ENCODE measurements around the gene ATRAID. TPM values are rescaled to one million over a fixed set of nuclear protein-coding genes. Genes with fewer than 3 reads are reported as not detected.

ATRAID gene
- total and polyA plus RNA-seq, 4 donors, result 90.0 to 204 (median 122) TPM

DNA sequence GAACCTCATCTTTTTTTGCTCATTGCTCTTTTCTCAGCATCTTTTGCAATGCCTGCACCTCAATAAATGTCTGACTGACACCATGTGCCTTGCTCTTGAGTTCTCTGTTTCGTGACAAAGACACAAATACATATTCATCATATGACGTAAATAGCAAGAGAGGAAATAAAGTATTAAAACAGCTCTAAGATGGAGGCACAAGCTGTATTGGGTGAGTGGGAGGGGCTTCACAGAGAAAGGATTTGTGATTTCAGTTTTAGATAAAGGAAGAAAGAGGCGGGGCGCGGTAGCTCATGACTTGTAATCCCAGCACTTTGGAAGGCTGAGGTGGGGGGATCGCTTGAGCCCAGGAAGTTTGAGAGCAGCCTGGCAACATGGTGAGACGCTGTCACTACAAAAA lies 8.2 kb downstream of the ATRAID start:
- Histone ChIP-seq H3K4me3 (no peak overlapping the region), H3K9ac (ENCODE audit: insufficient read depth in 1 of 2, low read length in 2 of 2) (no peak overlapping the region), H3K4me1 (ENCODE audit: control insufficient read depth in 5 of 5, insufficient read depth in 5 of 5, low read length in 5 of 5) (peaks cover 0 to 11% (median 3%) of the 10 kb centered on the region in 5 donors), H3K27me3 (ENCODE audit: control insufficient read depth in 3 of 3, insufficient read depth in 3 of 3, low read length in 2 of 3) (no peaks in the 10 kb centered on the region), H3K9me3 (ENCODE audit: control insufficient read depth in 4 of 4, insufficient read depth in 3 of 4, low read length in 3 of 4) (no peaks in the 10 kb centered on the region), H3K27ac (ENCODE audit: low read depth in 1 of 2, low read length in 1 of 2) (no peak overlapping the region), H3K36me3 (ENCODE audit: control insufficient read depth in 4 of 4, insufficient read depth in 4 of 4, low read length in 4 of 4) (peaks cover 8 to 36% (median 25%) of the 10 kb centered on the region in 4 donors)
- TF ChIP-seq, protein P1, sequence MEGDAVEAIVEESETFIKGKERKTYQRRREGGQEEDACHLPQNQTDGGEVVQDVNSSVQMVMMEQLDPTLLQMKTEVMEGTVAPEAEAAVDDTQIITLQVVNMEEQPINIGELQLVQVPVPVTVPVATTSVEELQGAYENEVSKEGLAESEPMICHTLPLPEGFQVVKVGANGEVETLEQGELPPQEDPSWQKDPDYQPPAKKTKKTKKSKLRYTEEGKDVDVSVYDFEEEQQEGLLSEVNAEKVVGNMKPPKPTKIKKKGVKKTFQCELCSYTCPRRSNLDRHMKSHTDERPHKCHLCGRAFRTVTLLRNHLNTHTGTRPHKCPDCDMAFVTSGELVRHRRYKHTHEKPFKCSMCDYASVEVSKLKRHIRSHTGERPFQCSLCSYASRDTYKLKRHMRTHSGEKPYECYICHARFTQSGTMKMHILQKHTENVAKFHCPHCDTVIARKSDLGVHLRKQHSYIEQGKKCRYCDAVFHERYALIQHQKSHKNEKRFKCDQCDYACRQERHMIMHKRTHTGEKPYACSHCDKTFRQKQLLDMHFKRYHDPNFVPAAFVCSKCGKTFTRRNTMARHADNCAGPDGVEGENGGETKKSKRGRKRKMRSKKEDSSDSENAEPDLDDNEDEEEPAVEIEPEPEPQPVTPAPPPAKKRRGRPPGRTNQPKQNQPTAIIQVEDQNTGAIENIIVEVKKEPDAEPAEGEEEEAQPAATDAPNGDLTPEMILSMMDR (IDR thresholded peaks at IDR 0.05; ENCODE audit: control extremely low read depth, extremely low read depth), result no peak
- no peak for DNase-seq
- no peak for ATAC-seq (ENCODE audit: insufficient read depth, low FRiP score)
- WGBS, 2 donors, result 96 to 97% methylated on average over 7 of the region's 7 CpGs

DNA sequence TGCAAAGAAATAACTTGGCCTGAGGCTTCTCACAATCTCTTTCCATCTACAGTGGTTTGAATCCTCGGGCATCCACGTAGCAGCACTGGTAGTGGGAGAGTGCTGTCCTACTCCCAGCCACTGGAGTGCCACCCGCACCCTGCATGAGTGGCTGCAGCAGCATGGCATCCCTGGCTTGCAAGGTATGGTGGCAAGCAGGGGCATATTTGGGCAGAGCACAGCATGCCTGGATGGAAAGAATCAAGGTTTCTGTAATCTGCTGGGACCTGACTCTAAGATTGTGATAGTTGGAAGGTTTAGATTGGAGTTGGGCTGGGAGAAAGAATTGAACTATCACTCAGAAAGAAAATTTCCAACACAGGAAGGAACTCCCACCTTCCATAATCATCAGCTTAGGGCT lies 9.3 kb downstream of the ATRAID start:
- WGBS, 2 donors, result 95 to 100% methylated on average over 3 of the region's 3 CpGs
- ATAC-seq (ENCODE audit: insufficient read depth, low FRiP score), result no peak
- H3K27me3 ChIP-seq (ENCODE audit: control insufficient read depth in 3 of 3, insufficient read depth in 3 of 3, low read length in 2 of 3), result no peaks in the 10 kb centered on the region
- H3K27ac ChIP-seq (ENCODE audit: low read depth in 1 of 2, low read length in 1 of 2), result no peak overlapping the region
- DNase-seq, result no peak
- peaks cover 0 to 11% (median 3%) of the 10 kb centered on the region in 5 donors for H3K4me1 ChIP-seq (ENCODE audit: control insufficient read depth in 5 of 5, insufficient read depth in 5 of 5, low read length in 5 of 5)
- H3K9ac ChIP-seq (ENCODE audit: insufficient read depth in 1 of 2, low read length in 2 of 2), result no peak overlapping the region
- H3K36me3 ChIP-seq (ENCODE audit: control insufficient read depth in 4 of 4, insufficient read depth in 4 of 4, low read length in 4 of 4), result peaks cover 9 to 38% (median 32%) of the 10 kb centered on the region in 4 donors
- no peak overlapping the region for H3K4me3 ChIP-seq
- H3K9me3 ChIP-seq (ENCODE audit: control insufficient read depth in 4 of 4, insufficient read depth in 3 of 4, low read length in 3 of 4), result no peaks in the 10 kb centered on the region
- TF ChIP-seq, protein P1 (IDR thresholded peaks at IDR 0.05; ENCODE audit: control extremely low read depth, extremely low read depth), result no peak

DNA sequence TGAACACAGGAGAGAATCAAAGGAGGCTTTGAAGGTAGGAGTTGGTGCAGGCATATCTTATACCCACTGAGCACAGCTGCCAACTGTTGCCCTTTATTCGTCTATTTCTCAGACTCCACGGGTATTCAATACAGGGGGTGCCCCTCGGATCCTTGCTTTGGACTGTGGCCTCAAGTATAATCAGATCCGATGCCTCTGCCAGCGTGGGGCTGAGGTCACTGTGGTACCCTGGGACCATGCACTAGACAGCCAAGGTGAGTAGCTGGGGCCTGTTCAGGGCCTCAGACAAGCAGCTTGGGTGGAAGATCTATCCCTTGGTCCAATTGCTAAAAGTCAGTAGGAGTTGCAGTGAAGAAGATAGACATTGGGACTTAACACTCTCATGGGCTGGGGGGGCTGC lies 10.6 kb downstream of the ATRAID start:
- Histone ChIP-seq H3K9me3 (ENCODE audit: control insufficient read depth in 4 of 4, insufficient read depth in 3 of 4, low read length in 3 of 4) (no peaks in the 10 kb centered on the region), H3K4me1 (ENCODE audit: control insufficient read depth in 5 of 5, insufficient read depth in 5 of 5, low read length in 5 of 5) (peaks cover 0 to 6% (median 0%) of the 10 kb centered on the region in 5 donors), H3K27ac (ENCODE audit: low read depth in 1 of 2, low read length in 1 of 2) (no peak overlapping the region), H3K4me3 (no peak overlapping the region), H3K36me3 (ENCODE audit: control insufficient read depth in 4 of 4, insufficient read depth in 4 of 4, low read length in 4 of 4) (peaks cover 20 to 44% (median 39%) of the 10 kb centered on the region in 4 donors), H3K9ac (ENCODE audit: insufficient read depth in 1 of 2, low read length in 2 of 2) (no peak overlapping the region), H3K27me3 (ENCODE audit: control insufficient read depth in 3 of 3, insufficient read depth in 3 of 3, low read length in 2 of 3) (no peaks in the 10 kb centered on the region)
- DNase-seq (no peak), ATAC-seq (ENCODE audit: insufficient read depth, low FRiP score) (no peak)
- TF ChIP-seq, protein P1 (IDR thresholded peaks at IDR 0.05; ENCODE audit: control extremely low read depth, extremely low read depth), result no peak
- 94 to 99% methylated on average over 5 of the region's 5 CpGs for WGBS, 2 donors

DNA sequence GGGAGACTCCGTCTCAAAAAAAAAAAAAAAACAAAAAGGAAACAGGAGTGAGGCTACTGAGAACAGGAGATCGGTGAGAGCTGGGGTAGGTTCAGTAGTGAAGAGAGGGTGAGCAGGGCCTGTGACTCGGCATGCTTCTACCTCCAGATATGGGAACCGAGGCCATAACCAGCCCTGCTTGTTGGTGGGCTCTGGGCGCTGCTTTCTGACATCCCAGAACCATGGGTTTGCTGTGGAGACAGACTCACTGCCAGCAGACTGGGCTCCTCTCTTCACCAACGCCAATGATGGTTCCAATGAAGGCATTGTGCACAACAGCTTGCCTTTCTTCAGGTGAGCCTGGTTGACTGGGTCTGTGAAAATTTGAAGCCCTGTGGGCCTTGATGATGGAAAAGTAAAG lies 11.6 kb downstream of the ATRAID start:
- Histone ChIP-seq H3K9me3 (ENCODE audit: control insufficient read depth in 4 of 4, insufficient read depth in 3 of 4, low read length in 3 of 4) (no peaks in the 10 kb centered on the region), H3K27me3 (ENCODE audit: control insufficient read depth in 3 of 3, insufficient read depth in 3 of 3, low read length in 2 of 3) (no peaks in the 10 kb centered on the region), H3K9ac (ENCODE audit: insufficient read depth in 1 of 2, low read length in 2 of 2) (no peak overlapping the region), H3K4me1 (ENCODE audit: control insufficient read depth in 5 of 5, insufficient read depth in 5 of 5, low read length in 5 of 5) (peaks cover 0 to 1% (median 0%) of the 10 kb centered on the region in 5 donors), H3K36me3 (ENCODE audit: control insufficient read depth in 4 of 4, insufficient read depth in 4 of 4, low read length in 4 of 4) (peaks cover 20 to 48% (median 38%) of the 10 kb centered on the region in 4 donors), H3K4me3 (no peak overlapping the region), H3K27ac (ENCODE audit: low read depth in 1 of 2, low read length in 1 of 2) (no peak overlapping the region)
- ATAC-seq (ENCODE audit: insufficient read depth, low FRiP score) (no peak), DNase-seq (no peak)
- TF ChIP-seq, protein P1 (IDR thresholded peaks at IDR 0.05; ENCODE audit: control extremely low read depth, extremely low read depth), result no peak
- WGBS, 2 donors, result 98 to 100% methylated on average over 6 of the region's 6 CpGs
